Panc1 (cell line): ENCODE measurements around the gene RASSF5. TPM values are rescaled to one million over a fixed set of nuclear protein-coding genes. Genes with fewer than 3 reads are reported as not detected.

ENCODE experiments used
- ATAC-seq: fragments of 200-7000 bp; cut with Tn5 transposase; 2 replicates; pipeline ENCODE4 v1.9.1; 2020; ENCODE audit warnings: mild to moderate bottlenecking, moderate library complexity
- BruUV-seq: library from RNA; stranded (reverse); fragments of 400-500 nt; replicated peaks from 2 replicates; lab custom pipeline; 2021; lab: Mats Ljungman, UMichigan
- CTCF ChIA-PET: fragments of 300-600 bp; sonication (Branson Sonifier 250); formaldehyde crosslinking; loops from one replicate; lab custom pipeline; 2022; ENCODE audit warnings: antibody characterized with exemption; lab: Charles Lee
- POLR2A ChIA-PET: fragments of 300-600 bp; sonication (Branson Sonifier 250); formaldehyde crosslinking; loops from one replicate; lab custom pipeline; 2022; ENCODE audit warnings: antibody characterized with exemption; lab: Charles Lee
- DNase-seq: peaks from one replicate; pipeline ENCODE4 v3.0.0-alpha.2; 2010; ENCODE audit warnings: low read depth, low spot score
- H3K27ac ChIP-seq: 2 replicates; pipeline ENCODE4 v1.5.1; 2011; ENCODE audit warnings: mild to moderate bottlenecking, low read length, inconsistent platforms
- H3K27me3 ChIP-seq: fragments of 200-500 bp; sonication (Bioruptor generic); 2 replicates; pipeline ENCODE4 v1.6.0; 2014; ENCODE audit warnings: low read length, inconsistent platforms; ENCODE audit not compliant: control insufficient read depth, insufficient read depth
- H3K36me3 ChIP-seq: fragments of 200-500 bp; sonication (Bioruptor generic); 2 replicates; pipeline ENCODE4 v1.5.1; 2014; ENCODE audit warnings: inconsistent platforms, mild to moderate bottlenecking, low read length, moderate library complexity; ENCODE audit not compliant: control insufficient read depth, insufficient read depth
- H3K4me1 ChIP-seq: 2 replicates; pipeline ENCODE4 v1.5.1; 2011; ENCODE audit warnings: inconsistent platforms, mild to moderate bottlenecking, low read length, moderate library complexity; ENCODE audit not compliant: control insufficient read depth, insufficient read depth
- H3K4me3 ChIP-seq, 2 experiments: 2 replicates each; pipeline ENCODE4 v1.5.1; 2011 to 2012; ENCODE audit warnings: low read depth in 2 of 2, low read length in 2 of 2, mild to moderate bottlenecking in 2 of 2, inconsistent platforms in 1 of 2, moderate library complexity in 1 of 2
- H3K9me3 ChIP-seq: fragments of 200-500 bp; sonication (Bioruptor generic); 2 replicates; pipeline ENCODE4 v1.5.1; 2014; ENCODE audit warnings: low read depth, mild to moderate bottlenecking, inconsistent platforms, low read length, moderate library complexity; ENCODE audit not compliant: control insufficient read depth, insufficient read depth
- POLR2AphosphoS5 ChIP-seq: IDR thresholded peaks from 2 replicates; pipeline ENCODE4 v1.6.1; 2012; ENCODE audit warnings: mild to moderate bottlenecking, low read depth, low read length, moderate library complexity
- REST ChIP-seq, 2 experiments: IDR thresholded peaks; 2 replicates each; pipeline ENCODE4 v1.6.1; 2011 to 2012; ENCODE audit warnings: low read depth in 2 of 2, control low read depth in 1 of 2, low read length in 1 of 2, mild to moderate bottlenecking in 1 of 2, moderate library complexity in 1 of 2; ENCODE audit not compliant: insufficient read depth in 1 of 2
- SIN3A ChIP-seq: IDR thresholded peaks from 2 replicates; pipeline ENCODE4 v1.6.1; 2012; ENCODE audit warnings: low read depth, mild to moderate bottlenecking, low read length, moderate library complexity, borderline replicate concordance; ENCODE audit not compliant: insufficient read depth
- TCF7L2 ChIP-seq: IDR thresholded peaks from 2 replicates; pipeline ENCODE4 v1.6.1; 2011; ENCODE audit warnings: mild to moderate bottlenecking, low read depth, low read length, inconsistent platforms
- in situ Hi-C: cut with HindIII; loops from 2 replicates; pipeline ENCODE4 v1.10.0; 2016; ENCODE audit warnings: low sequenced_read_pairs, low pct_unique_long_range_greater_than_20kb
- intact Hi-C: fragments of 100-400 bp; cut with micrococcal nuclease; formaldehyde crosslinking; loops from one replicate; pipeline ENCODE4 v1.10.0; 2022; ENCODE audit not compliant: unreplicated experiment
- total RNA-seq: library from RNA; stranded (reverse); gene quantifications from one replicate; pipeline ENCODE4 v1.2.1, GENCODE V29; 2021; ENCODE audit not compliant: unreplicated experiment
- TF ChIP-seq, protein P1 (sequence below): fragments of 450-650 bp; IDR thresholded peaks from 2 replicates; pipeline ENCODE4 v1.5.1; 2017; ENCODE audit warnings: mild to moderate bottlenecking

Gene RASSF5
- total RNA-seq, 1 experiment from 2014 or later = 1.6 TPM

DNA sequence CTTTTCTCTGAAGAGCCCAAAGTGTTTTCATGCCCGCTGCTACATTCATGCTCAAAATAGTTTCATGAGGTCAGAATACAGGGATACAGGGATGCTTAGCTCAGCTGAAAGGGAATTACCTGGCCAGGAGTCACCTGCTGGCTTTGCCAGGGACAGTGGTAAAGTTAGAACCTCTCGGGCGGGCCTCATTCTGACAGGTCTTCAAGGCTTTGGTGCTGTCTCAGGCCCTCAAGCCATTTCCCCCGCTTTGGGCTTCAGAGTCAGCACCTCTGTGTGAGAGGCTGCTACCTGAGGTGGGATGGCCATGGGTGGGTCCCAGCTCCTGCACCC lies 5.5 kb downstream of the RASSF5 start:
- BruUV-seq = no TSS peak
- TF ChIP-seq TCF7L2 (no peak), REST (IDR thresholded peaks at IDR 0.05; ENCODE audit: insufficient read depth in 1 of 2, low read depth in 2 of 2, low read length in 1 of 2) (no peak), POLR2AphosphoS5 (no peak), SIN3A (no peak)
- TF ChIP-seq, protein P1, sequence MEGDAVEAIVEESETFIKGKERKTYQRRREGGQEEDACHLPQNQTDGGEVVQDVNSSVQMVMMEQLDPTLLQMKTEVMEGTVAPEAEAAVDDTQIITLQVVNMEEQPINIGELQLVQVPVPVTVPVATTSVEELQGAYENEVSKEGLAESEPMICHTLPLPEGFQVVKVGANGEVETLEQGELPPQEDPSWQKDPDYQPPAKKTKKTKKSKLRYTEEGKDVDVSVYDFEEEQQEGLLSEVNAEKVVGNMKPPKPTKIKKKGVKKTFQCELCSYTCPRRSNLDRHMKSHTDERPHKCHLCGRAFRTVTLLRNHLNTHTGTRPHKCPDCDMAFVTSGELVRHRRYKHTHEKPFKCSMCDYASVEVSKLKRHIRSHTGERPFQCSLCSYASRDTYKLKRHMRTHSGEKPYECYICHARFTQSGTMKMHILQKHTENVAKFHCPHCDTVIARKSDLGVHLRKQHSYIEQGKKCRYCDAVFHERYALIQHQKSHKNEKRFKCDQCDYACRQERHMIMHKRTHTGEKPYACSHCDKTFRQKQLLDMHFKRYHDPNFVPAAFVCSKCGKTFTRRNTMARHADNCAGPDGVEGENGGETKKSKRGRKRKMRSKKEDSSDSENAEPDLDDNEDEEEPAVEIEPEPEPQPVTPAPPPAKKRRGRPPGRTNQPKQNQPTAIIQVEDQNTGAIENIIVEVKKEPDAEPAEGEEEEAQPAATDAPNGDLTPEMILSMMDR = no peak
- H3K27ac ChIP-seq = no peak overlapping the region
- peaks cover 10% of the 10 kb centered on the region for H3K27me3 ChIP-seq
- H3K4me1 ChIP-seq = no peaks in the 10 kb centered on the region
- no peaks in the 10 kb centered on the region for H3K36me3 ChIP-seq
- no peak overlapping the region for H3K4me3 ChIP-seq
- ATAC-seq (no peak), DNase-seq (no peak)
- in situ Hi-C loops = no loop called here
- no peaks in the 10 kb centered on the region for H3K9me3 ChIP-seq
- CTCF ChIA-PET = no interaction called here
- intact Hi-C loops = no loop called here
- POLR2A ChIA-PET = no interaction called here

DNA sequence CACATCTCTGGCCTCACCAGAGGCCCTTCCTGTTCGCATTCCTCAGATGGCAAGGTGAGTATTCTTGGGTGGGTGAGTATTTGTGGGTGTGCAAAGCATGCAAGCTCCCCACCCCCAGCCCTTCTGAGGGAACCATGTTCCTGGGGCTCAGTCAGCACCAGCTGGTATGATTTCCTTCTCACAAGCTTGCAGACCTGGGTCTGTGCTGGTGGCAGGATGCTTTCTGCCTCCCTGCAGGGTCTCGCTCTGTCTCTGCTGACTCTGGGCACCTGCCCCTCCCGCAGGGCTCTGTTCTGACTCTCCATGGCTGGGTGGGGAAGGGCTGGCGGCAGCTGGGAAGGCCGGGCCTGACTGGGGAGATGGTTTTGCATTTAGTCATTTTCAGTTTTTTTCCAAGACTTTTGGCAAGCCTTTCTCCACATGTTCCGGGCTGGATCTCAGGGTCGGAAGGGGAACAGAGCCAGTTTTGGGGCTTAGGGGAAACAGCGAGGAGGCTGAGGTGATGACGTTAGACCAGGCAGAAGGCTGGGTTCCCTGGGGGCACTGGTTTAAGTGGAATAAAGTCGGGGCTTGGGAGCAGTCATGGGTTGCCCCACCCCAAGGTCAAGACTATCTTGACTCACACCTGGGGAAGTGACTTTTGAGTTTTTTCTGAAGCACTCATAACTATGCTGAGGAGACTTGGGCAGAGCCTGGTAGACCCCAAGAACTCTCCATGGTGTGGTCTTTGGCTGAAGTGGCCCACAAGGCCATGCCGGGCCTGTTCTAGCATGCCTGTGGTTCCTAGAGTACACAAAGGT lies 6.2 kb downstream of the RASSF5 start:
- Histone ChIP-seq H3K27me3 (peaks cover 4% of the 10 kb centered on the region), H3K4me1 (no peaks in the 10 kb centered on the region), H3K27ac (no peak overlapping the region), H3K4me3 (no peak overlapping the region), H3K36me3 (no peaks in the 10 kb centered on the region), H3K9me3 (no peaks in the 10 kb centered on the region)
- no peak for TF ChIP-seq REST (IDR thresholded peaks at IDR 0.05; ENCODE audit: insufficient read depth in 1 of 2, low read depth in 2 of 2, low read length in 1 of 2)
- TF ChIP-seq, protein P1 = no peak
- TF ChIP-seq POLR2AphosphoS5 = no peak
- TF ChIP-seq SIN3A = no peak
- no peak for TF ChIP-seq TCF7L2
- ChIA-PET CTCF (no interaction called here), POLR2A (no interaction called here)
- intact Hi-C loops = no loop called here
- DNase-seq = no peak
- ATAC-seq = no peak
- in situ Hi-C loops = no loop called here
- no TSS peak for BruUV-seq
